H1 (cell line): ENCODE results near the gene ARHGAP6. TPM values are rescaled to one million over a fixed set of nuclear protein-coding genes. Genes with fewer than 3 reads are reported as not detected.

ENCODE experiments used
- BCL11A ChIP-seq, 2 experiments: IDR thresholded peaks; one replicate each; pipeline ENCODE4 v1.6.1; 2011; ENCODE audit warnings: low read depth in 2 of 2, low read length in 2 of 2, mild to moderate bottlenecking in 2 of 2
- SIN3A ChIP-seq, 2 experiments: IDR thresholded peaks in 1 of 2; conservative IDR thresholded peaks in 1 of 2; 2 replicates each; pipeline ENCODE4 v1.6.1; 2011 to 2012; ENCODE audit warnings: low read length in 2 of 2, improper control_type of control experiment in 1 of 2, low read depth in 1 of 2, mild to moderate bottlenecking in 1 of 2
- SP1 ChIP-seq: IDR thresholded peaks from 2 replicates; pipeline ENCODE4 v1.6.1; 2011; ENCODE audit warnings: low read depth, low read length
- SP4 ChIP-seq: IDR thresholded peaks from 2 replicates; pipeline ENCODE4 v1.6.1; 2012; ENCODE audit warnings: low read length, inconsistent platforms
- polyA plus RNA-seq, 7 experiments: library from polyadenylated mRNA; depleted of rRNA in 3 of 7; stranded (reverse) in 5 of 7; unstranded in 2 of 7; fragments of >200 nt in 5 of 7; fragments of 200-250 nt in 2 of 7; gene quantifications; 1 replicate in 5 of 7; 2 replicates in 1 of 7; 4 replicates in 1 of 7; pipeline versions ENCODE4 v1.2.1 to v1.2.3, GENCODE V29; 2011 to 2013; ENCODE audit warnings: missing spikeins in 2 of 7, mixed read lengths in 2 of 7
- total RNA-seq: library from RNA; stranded (reverse); fragmentation: NEBNext Ultra II Directional; extraction: Animal tissue kit (Norgen Biotek cat#: 25700); gene quantifications from 2 replicates; pipeline ENCODE4 v1.2.1, GENCODE V29; 2021

ARHGAP6 gene
- total and polyA plus RNA-seq, 2 of the 8 experiments (the other 6 are each of a cell fraction or from before 2014, with no cell fraction given): 0.35 to 0.82 TPM

- TF ChIP-seq BCL11A (IDR thresholded peaks at IDR 0.05; ENCODE audit: low read depth in 2 of 2, low read length in 2 of 2) (no peak), SIN3A (conservative IDR thresholded peaks at IDR 0.05 in 1 of 2, IDR thresholded peaks at IDR 0.05 in 1 of 2; ENCODE audit: low read depth in 1 of 2, low read length in 2 of 2) (no peak), SP4 (no peak), SP1 (no peak)
- TF ChIP-seq, all 59 proteins: peak for 0
These were observed 216.1 kb downstream of the ARHGAP6 start (continued) for GRCh38 chrX:11449613-11450012.
